CD8-positive, alpha-beta memory T cell (primary cell): Measurements from ENCODE around the gene NIPBL. TPM values are rescaled to one million over a fixed set of nuclear protein-coding genes. Genes with fewer than 3 reads are reported as not detected.
A peak's percentile ranks its signal among the peaks of the same experiment; 100 is the strongest.

ENCODE experiments used
- CTCF ChIA-PET: fragments of 350-600 bp; sonication (Branson Sonifier 250); formaldehyde crosslinking; loops from one replicate; lab custom pipeline; 2021; ENCODE audit warnings: antibody characterized with exemption; lab: Charles Lee
- POLR2A ChIA-PET: fragments of 350-600 bp; sonication (Branson Sonifier 250); formaldehyde crosslinking; loops from one replicate; lab custom pipeline; 2021; ENCODE audit warnings: antibody characterized with exemption; lab: Charles Lee
- DNase-seq, 5 donors: peaks; one replicate each; pipeline versions ENCODE4 v3.0.0 to v3.0.0-alpha.2; 2020 to 2022; ENCODE audit warnings: mixed read lengths in 1 of 5
- H3K27ac ChIP-seq: one replicate; pipeline ENCODE4 v1.7.0; 2013; ENCODE audit warnings: low read depth, mild to moderate bottlenecking, low read length, moderate library complexity
- H3K27me3 ChIP-seq: 2 replicates; pipeline ENCODE4 v1.7.0; 2013; ENCODE audit warnings: low read length, mild to moderate bottlenecking; ENCODE audit not compliant: insufficient read depth, poor library complexity, severe bottlenecking
- H3K36me3 ChIP-seq: 2 replicates; pipeline ENCODE4 v1.7.0; 2013; ENCODE audit warnings: mild to moderate bottlenecking, low read length, moderate library complexity; ENCODE audit not compliant: insufficient read depth
- H3K4me1 ChIP-seq: 2 replicates; pipeline ENCODE4 v1.7.0; 2013; ENCODE audit warnings: mild to moderate bottlenecking, low read length, moderate library complexity; ENCODE audit not compliant: insufficient read depth
- H3K4me3 ChIP-seq: 2 replicates; pipeline ENCODE4 v1.7.0; 2013; ENCODE audit warnings: mild to moderate bottlenecking, low read length
- H3K9me3 ChIP-seq: 2 replicates; pipeline ENCODE4 v1.7.0; 2013; ENCODE audit warnings: mild to moderate bottlenecking, low read length
- H3K27ac Mint-ChIP-seq, 8 donors: one replicate each; pipeline ENCODE4 v1.8.0; 2020 to 2021; ENCODE audit warnings: mixed read lengths in 8 of 8, mild to moderate bottlenecking in 6 of 8, inconsistent platforms in 3 of 8, moderate library complexity in 3 of 8
- H3K27me3 Mint-ChIP-seq, 2 donors: one replicate each; pipeline ENCODE4 v1.8.0; 2020 to 2021; ENCODE audit warnings: mixed read lengths in 2 of 2, mild to moderate bottlenecking in 1 of 2, moderate library complexity in 1 of 2
- H3K36me3 Mint-ChIP-seq, 3 donors: one replicate each; pipeline ENCODE4 v1.8.0; 2020 to 2021; ENCODE audit warnings: mixed read lengths in 3 of 3, inconsistent platforms in 1 of 3, mild to moderate bottlenecking in 1 of 3
- H3K4me1 Mint-ChIP-seq, 3 donors: one replicate each; pipeline ENCODE4 v1.8.0; 2020 to 2021; ENCODE audit warnings: mixed read lengths in 3 of 3, inconsistent platforms in 1 of 3, mild to moderate bottlenecking in 1 of 3
- H3K4me3 Mint-ChIP-seq, 7 donors: one replicate each; pipeline ENCODE4 v1.8.0; 2020 to 2021; ENCODE audit warnings: mixed read lengths in 7 of 7, mild to moderate bottlenecking in 6 of 7, moderate library complexity in 4 of 7, inconsistent platforms in 2 of 7
- H3K9me3 Mint-ChIP-seq, 5 donors: one replicate each; pipeline ENCODE4 v1.8.0; 2020 to 2022; ENCODE audit warnings: mixed read lengths in 5 of 5, mild to moderate bottlenecking in 3 of 5, moderate library complexity in 2 of 5, inconsistent platforms in 1 of 5
- polyA plus RNA-seq: library from polyadenylated mRNA; unstranded; fragments of 300-500 nt; fragmentation: Illumina TruSeq; gene quantifications from one replicate; pipeline ENCODE4 v1.2.3, GENCODE V29; 2021
- total RNA-seq, 2 experiments: library from RNA; stranded (reverse); gene quantifications; one replicate each; pipeline ENCODE4 v1.2.3, GENCODE V29; 2021

The NIPBL gene
- total and polyA plus RNA-seq, 3 experiments from 2014 or later = 36.4 to 55.0 (median 47.3) TPM

DNA sequence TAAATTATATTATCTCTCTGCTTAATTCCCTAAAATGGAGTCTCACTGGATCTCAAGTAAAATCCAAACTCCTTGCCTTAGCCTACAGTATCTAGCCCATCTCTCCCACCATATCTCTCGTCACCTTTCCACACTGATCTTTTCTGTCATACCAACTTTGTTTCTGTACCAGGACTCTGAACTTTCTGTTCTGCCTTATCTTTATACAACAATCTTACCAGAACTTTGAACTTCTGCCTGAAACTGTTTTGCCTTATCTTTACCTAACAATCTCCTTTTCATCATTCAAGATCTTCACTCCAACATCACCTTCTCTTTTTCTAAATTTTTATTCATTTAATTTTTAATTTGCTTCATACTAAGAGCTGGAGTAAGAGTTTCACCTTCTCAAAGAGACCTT lies 233.6 kb downstream of the NIPBL start:
- no peaks in the 10 kb centered on the region for H3K9me3 ChIP-seq
- Mint-ChIP-seq H3K4me1 (peaks cover 23 to 41% (median 32%) of the 10 kb centered on the region in 3 donors), H3K27ac (peak overlapping the region in 1 of 8 donors; percentile 24), H3K9me3 (no peaks in the 10 kb centered on the region), H3K27me3 (no peaks in the 10 kb centered on the region), H3K4me3 (no peak overlapping the region), H3K36me3 (peaks cover 22 to 42% (median 32%) of the 10 kb centered on the region in 3 donors)
- DNase-seq = no peak
- no peaks in the 10 kb centered on the region for H3K27me3 ChIP-seq
- POLR2A ChIA-PET = no interaction called here
- CTCF ChIA-PET = no interaction called here
- H3K4me3 ChIP-seq = no peak overlapping the region
- H3K27ac ChIP-seq = no peak overlapping the region
- no peaks in the 10 kb centered on the region for H3K36me3 ChIP-seq
- H3K4me1 ChIP-seq = peaks cover 35% of the 10 kb centered on the region

DNA sequence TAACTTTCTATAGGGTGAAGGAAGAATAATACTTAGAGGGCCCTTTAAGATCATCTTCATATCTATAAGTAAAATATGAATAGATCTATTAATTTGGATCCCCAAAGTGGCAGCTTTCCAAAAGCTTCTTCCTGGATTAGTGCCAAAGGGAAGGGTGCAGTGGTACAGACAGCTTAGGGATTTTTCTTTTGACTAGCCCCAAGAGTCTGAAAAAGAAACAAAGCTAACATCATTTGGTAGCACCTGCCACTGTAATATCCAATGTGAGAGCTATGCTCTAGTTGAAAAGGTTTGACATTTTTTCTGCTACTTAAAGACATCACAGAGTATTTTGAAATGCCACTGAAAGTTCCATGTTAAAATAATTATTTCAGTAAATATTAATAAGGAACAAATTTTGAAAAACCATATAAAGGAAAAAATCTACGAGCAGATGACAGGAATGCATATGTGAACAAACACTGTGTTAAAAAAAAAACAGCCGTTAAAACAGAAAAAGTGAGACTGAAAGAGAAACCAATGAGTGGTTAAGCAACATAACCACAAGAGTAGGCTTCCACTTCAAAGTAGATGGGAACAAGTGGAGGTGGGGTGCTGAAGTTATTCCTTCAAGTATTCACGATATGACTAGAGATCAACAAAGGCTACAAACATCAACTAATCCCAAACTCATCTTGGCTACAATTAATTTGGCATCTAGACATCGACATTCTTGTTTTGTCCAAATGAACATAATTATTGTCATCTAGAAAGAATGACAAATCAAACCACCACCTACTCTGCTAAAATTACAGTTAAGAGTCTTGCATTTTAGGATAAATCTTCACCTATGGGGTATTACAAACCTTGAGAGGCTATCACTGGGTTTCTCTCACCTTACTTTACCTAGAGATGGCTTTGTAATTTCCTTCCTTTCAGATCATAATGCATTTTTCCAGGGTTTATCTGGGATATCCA lies 235.1 kb downstream of the NIPBL start:
- ChIA-PET CTCF (no interaction called here), POLR2A (no interaction called here)
- Histone ChIP-seq H3K4me3 (peak overlapping the region; percentile 16), H3K4me1 (peaks cover 35% of the 10 kb centered on the region), H3K27ac (no peak overlapping the region), H3K27me3 (no peaks in the 10 kb centered on the region), H3K9me3 (no peaks in the 10 kb centered on the region), H3K36me3 (no peaks in the 10 kb centered on the region)
- DNase-seq = peak in 2 of 5 donors; percentile 45 to 67
- Mint-ChIP-seq H3K4me1 (peaks cover 23 to 41% (median 32%) of the 10 kb centered on the region in 3 donors), H3K9me3 (no peaks in the 10 kb centered on the region), H3K27me3 (no peaks in the 10 kb centered on the region), H3K27ac (peak overlapping the region; percentile 14 to 97 (median 33)), H3K36me3 (peaks cover 13 to 39% (median 27%) of the 10 kb centered on the region in 3 donors), H3K4me3 (peak overlapping the region; percentile 11 to 78 (median 76))

DNA sequence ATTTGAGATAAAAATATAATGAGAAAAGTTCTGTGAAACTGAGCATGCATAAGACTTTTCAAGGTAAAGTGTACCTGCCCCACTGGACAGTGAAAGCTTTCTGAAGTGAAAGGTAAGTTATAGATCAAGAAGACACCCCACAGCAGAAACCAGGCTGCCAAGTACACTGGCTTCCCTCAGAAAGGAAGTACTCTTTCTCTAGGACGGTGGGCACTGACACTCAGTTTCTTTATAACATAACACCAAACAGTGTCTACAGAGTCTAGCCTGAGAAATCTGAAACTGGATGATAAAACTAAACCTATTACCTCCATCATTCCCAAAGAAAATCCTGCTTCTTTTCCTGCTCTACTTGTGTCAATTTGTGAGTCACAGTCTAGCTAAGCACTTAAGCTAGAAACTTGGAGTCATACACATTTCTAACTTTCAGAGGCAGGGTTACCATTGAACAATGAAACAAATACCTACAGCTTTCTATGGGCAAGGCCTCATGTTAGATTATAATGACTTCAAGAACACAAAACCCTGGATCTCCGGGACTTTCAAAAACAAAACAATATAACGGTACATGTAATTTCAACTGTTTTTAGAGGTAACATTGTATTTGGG lies 235.9 kb downstream of the NIPBL start:
- no peak overlapping the region for H3K27ac ChIP-seq
- Mint-ChIP-seq H3K27ac (peak overlapping the region in 6 of 8 donors; percentile 2 to 72 (median 20)), H3K27me3 (no peaks in the 10 kb centered on the region), H3K4me1 (peaks cover 23 to 41% (median 32%) of the 10 kb centered on the region in 3 donors), H3K36me3 (peaks cover 7 to 33% (median 26%) of the 10 kb centered on the region in 3 donors), H3K4me3 (peak overlapping the region; percentile 11 to 78 (median 76)), H3K9me3 (no peaks in the 10 kb centered on the region)
- H3K36me3 ChIP-seq = no peaks in the 10 kb centered on the region
- H3K4me1 ChIP-seq = peaks cover 35% of the 10 kb centered on the region
- ChIA-PET CTCF (no interaction called here), POLR2A (no interaction called here)
- no peaks in the 10 kb centered on the region for H3K9me3 ChIP-seq
- H3K4me3 ChIP-seq = peak overlapping the region; percentile 16
- no peak for DNase-seq
- H3K27me3 ChIP-seq = no peaks in the 10 kb centered on the region
